Measurements from ENCODE around the gene MYL6. TPM values are rescaled to one million over a fixed set of nuclear protein-coding genes. Genes with fewer than 3 reads are reported as not detected.

MYL6 gene
- total RNA-seq, 3 donors from 2014 or later, result 1,884 to 3,185 (median 1,894) TPM

DNA sequence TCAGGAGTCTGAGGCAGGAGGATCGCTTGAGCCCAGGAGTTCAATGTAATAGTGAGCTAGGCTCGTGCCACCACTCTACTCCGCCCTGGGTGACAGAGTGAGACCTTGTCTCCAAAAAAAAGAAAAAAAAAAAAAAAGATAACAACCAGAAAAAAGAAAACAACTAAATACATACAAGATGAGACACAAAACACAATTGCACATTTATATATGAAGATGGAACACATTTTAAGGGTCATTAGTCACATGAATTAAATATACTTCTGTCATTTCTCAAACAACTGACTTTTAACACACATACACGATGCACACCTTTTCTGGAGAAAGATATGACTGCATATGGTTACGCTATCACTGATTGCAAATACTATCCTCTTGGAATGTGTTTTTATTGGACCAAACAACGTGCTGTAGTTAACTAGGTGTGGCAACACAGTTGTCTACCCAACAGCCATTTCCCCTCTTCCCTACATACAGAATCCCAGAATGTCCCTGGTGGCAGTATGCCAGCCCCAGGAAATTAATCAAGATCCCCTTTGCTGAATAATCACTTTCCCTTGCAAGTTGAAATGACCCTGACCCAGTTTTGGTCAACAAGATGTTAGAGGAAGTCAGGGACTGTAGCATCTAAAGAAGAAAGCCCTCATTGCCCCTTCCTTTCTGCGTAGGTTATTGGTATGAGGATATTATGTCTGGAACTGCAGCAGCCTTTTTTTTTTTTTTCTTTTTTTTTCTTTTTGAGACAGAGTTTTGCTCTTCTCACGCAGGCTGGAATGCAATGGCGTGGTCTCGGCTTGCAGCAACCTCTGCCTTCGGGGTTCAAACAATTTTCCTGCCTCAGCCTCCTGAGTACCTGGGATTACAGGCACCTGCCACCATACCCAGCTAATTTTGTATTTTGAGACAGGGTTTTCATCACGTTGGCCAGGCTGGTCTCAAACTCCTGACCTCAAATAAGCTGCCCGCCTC is 11.4 kb upstream of the MYL6 start:
- peak; percentile 87 for ATAC-seq
- Histone ChIP-seq H3K9me3 (no peaks in the 10 kb centered on the region), H3K4me3 (no peak overlapping the region), H3K36me3 (ENCODE audit: low read depth) (no peaks in the 10 kb centered on the region), H3K4me1 (ENCODE audit: low read depth) (peaks cover 18% of the 10 kb centered on the region)
- intact Hi-C loops (cut with DNase I, micrococcal nuclease), result no loop called here
- DNase-seq, result peak in 2 of 3 donors; percentile 39 to 71
- TF ChIP-seq, protein P1, sequence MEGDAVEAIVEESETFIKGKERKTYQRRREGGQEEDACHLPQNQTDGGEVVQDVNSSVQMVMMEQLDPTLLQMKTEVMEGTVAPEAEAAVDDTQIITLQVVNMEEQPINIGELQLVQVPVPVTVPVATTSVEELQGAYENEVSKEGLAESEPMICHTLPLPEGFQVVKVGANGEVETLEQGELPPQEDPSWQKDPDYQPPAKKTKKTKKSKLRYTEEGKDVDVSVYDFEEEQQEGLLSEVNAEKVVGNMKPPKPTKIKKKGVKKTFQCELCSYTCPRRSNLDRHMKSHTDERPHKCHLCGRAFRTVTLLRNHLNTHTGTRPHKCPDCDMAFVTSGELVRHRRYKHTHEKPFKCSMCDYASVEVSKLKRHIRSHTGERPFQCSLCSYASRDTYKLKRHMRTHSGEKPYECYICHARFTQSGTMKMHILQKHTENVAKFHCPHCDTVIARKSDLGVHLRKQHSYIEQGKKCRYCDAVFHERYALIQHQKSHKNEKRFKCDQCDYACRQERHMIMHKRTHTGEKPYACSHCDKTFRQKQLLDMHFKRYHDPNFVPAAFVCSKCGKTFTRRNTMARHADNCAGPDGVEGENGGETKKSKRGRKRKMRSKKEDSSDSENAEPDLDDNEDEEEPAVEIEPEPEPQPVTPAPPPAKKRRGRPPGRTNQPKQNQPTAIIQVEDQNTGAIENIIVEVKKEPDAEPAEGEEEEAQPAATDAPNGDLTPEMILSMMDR (IDR thresholded peaks at IDR 0.05), result no peak

- H3K4me3 ChIP-seq, result no peak overlapping the region
- H3K4me1 ChIP-seq (ENCODE audit: low read depth), result peaks cover 25% of the 10 kb centered on the region
- DNase-seq (no peak), ATAC-seq (no peak)
- no peaks in the 10 kb centered on the region for H3K9me3 ChIP-seq
- H3K36me3 ChIP-seq (ENCODE audit: low read depth), result no peaks in the 10 kb centered on the region
- TF ChIP-seq, protein P1 (IDR thresholded peaks at IDR 0.05), result no peak
- intact Hi-C loops (cut with DNase I, micrococcal nuclease), result no loop called here
Measured at GRCh38 chr12:56150563-56150962, 7.6 kb upstream of the MYL6 start.

DNA sequence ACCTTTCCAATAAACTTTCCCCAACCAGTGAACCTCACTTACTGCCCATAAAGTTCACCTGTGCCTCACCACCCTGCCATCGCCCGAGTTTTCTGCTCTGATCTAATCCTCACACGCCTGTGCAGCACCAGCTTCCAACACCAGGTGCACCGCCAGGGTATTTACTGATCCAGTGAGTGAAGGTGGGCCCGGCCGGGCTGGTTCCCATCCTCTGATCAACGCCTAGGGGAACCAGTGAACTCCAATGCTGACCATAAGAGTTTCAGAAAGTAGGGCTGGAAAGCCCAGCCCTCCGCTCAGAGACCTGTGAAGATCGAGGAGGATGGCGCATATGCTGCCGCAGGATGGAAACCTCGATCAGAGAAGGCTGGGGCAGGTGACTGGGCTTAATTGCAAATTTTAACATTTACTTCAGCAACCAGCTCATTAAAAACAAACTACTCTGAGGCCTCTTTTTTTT is 6.5 kb upstream of the MYL6 start:
- H3K36me3 ChIP-seq (ENCODE audit: low read depth), result no peaks in the 10 kb centered on the region
- peak; percentile 74 for ATAC-seq
- intact Hi-C loops (cut with DNase I, micrococcal nuclease), result no loop called here
- H3K4me1 ChIP-seq (ENCODE audit: low read depth), result peaks cover 19% of the 10 kb centered on the region
- peak; percentile 83 for DNase-seq
- peak overlapping the region; percentile 29 for H3K4me3 ChIP-seq
- H3K9me3 ChIP-seq, result no peaks in the 10 kb centered on the region
- TF ChIP-seq, protein P1 (IDR thresholded peaks at IDR 0.05), result peak; percentile 45

- DNase-seq (peak; percentile 95 to 97 (median 96)), ATAC-seq (peak; percentile 96)
- H3K36me3 ChIP-seq (ENCODE audit: low read depth), result no peaks in the 10 kb centered on the region
- H3K9me3 ChIP-seq, result no peaks in the 10 kb centered on the region
- H3K4me3 ChIP-seq, result peak within 1 kb of the TSS; percentile 29
- TF ChIP-seq, protein P1 (IDR thresholded peaks at IDR 0.05), result no peak
- intact Hi-C loops (cut with DNase I, micrococcal nuclease), result no loop called here
- peaks cover 17% of the 10 kb centered on the region for H3K4me1 ChIP-seq (ENCODE audit: low read depth)
Measured at GRCh38 chr12:56152132-56152755, 5.9 kb upstream of the MYL6 start, which contains the start of gene MYL6B. Gene MYL6B (plus strand): TSS chr12:56152587. CDS start chr12:56153919, 1,332 bp downstream.

DNA sequence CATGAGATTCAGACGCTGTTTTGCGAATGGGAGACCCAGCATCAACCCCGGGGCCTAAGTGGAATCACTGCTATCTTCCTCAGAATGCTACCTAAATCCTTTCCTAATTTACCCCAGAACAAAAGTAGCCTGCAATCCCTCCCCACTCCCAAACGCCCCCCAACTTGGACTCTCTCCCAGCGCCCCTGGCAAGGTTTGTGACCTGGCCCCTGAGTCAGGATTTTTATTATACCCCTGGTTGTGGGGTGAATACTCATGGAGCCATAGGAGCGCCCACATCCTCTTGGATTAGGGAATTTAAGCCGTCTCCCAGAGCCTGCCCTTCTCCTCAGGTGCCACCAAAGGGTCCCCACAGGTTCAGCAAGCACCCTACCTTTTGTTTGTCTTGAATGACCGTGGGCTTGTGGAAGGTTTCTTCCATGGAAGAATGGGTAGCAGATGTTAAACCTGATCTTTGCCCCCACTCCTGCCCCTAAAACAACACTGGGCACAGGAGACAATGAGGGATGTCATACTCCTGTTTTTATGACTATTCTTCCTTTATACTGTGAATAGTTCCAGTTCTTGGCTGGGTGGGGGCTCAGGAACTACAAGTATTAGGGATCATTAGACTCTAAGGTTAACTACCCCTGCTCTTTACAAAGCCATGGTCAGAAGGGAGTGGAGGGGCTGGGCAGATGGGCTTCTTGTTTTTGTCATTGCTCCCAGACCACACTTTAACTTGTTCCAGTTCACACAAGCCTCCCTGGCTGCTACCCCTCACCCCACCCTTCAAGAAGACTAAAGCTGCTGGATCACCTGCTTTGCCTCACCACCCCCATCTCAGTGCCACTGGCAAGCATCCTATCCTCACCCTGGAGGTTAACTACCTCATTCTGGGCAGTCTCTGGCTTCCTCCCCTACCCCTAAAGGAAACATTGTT is 5.1 kb upstream of the MYL6 start:
- Histone ChIP-seq H3K4me3 (no peak overlapping the region), H3K36me3 (ENCODE audit: low read depth) (no peaks in the 10 kb centered on the region), H3K9me3 (no peaks in the 10 kb centered on the region), H3K4me1 (ENCODE audit: low read depth) (peaks cover 16% of the 10 kb centered on the region)
- DNase-seq (peak in 1 of 3 donors; percentile 46), ATAC-seq (no peak)
- intact Hi-C loops (cut with DNase I, micrococcal nuclease), result no loop called here
- TF ChIP-seq, protein P1 (IDR thresholded peaks at IDR 0.05), result no peak

Data from mucosa of descending colon (tissue), 3 donors.